Measurements from ENCODE around the gene RPS6KC1. TPM values are rescaled to one million over a fixed set of nuclear protein-coding genes. Genes with fewer than 3 reads are reported as not detected.

The RPS6KC1 gene
- polyA plus RNA-seq, 1 donor (not counting 4 experiments of a cell fraction or from before 2014, with no cell fraction given): 13.0 TPM

GRCh38 chr1:213075725-213076124 lies 24.7 kb downstream of the RPS6KC1 start:
- FAIRE-seq (no peak), DNase-seq (ENCODE audit: low read depth, low spot score) (no peak)
- no peaks in the 10 kb centered on the region for H3K27me3 ChIP-seq (ENCODE audit: control insufficient read depth, extremely low read depth, insufficient read depth, low read length)
- TF ChIP-seq EZH2 (IDR thresholded peaks at IDR 0.05; ENCODE audit: low read length): no peak
- no peak for TF ChIP-seq CTCF (optimal IDR thresholded peaks at IDR 0.05 in 1 of 3, IDR thresholded peaks at IDR 0.05 in 1 of 3, conservative IDR thresholded peaks at IDR 0.05 in 1 of 3; ENCODE audit: extremely low read depth in 1 of 3, insufficient read depth in 2 of 3, low read length in 3 of 3)
- no peak overlapping the region for H3K27ac ChIP-seq (ENCODE audit: control insufficient read depth, insufficient read depth, low read length)
- no peaks in the 10 kb centered on the region for H3K9me3 ChIP-seq (ENCODE audit: control insufficient read depth, low read depth, low read length)
- no peaks in the 10 kb centered on the region for H3K36me3 ChIP-seq (ENCODE audit: control insufficient read depth in 2 of 2, extremely low read depth in 1 of 2, insufficient read depth in 2 of 2, low read length in 2 of 2)
- dilution Hi-C loops (cut with MboI; ENCODE audit: extremely low pct_ligation_motif_present, low sequenced_read_pairs): no loop called here
- no peaks in the 10 kb centered on the region for H4K20me1 ChIP-seq (ENCODE audit: control insufficient read depth, extremely low read depth, insufficient read depth, low read length)
- H2AFZ ChIP-seq (ENCODE audit: control insufficient read depth, low read length): no peak overlapping the region
- no peaks in the 10 kb centered on the region for H3K4me1 ChIP-seq (ENCODE audit: control insufficient read depth, extremely low read depth, insufficient read depth, low read length)
- H3K79me2 ChIP-seq (ENCODE audit: control insufficient read depth, insufficient read depth, low read length): no peaks in the 10 kb centered on the region
- H3K9ac ChIP-seq (ENCODE audit: control insufficient read depth, extremely low read depth, insufficient read depth, low read length): no peak overlapping the region
- no peak overlapping the region for H3K4me3 ChIP-seq (ENCODE audit: control insufficient read depth in 2 of 3, extremely low read depth in 1 of 3, insufficient read depth in 2 of 3, low read depth in 1 of 3, low read length in 3 of 3)
- no peaks in the 10 kb centered on the region for H3K9me1 ChIP-seq (ENCODE audit: control insufficient read depth, extremely low read depth, insufficient read depth, low read length)
- H3K4me2 ChIP-seq (ENCODE audit: control insufficient read depth, extremely low read depth, insufficient read depth, low read depth, low read length): no peak overlapping the region

GRCh38 chr1:213082420-213083111 lies 31.5 kb downstream of the RPS6KC1 start:
- H3K36me3 ChIP-seq (ENCODE audit: control insufficient read depth in 2 of 2, extremely low read depth in 1 of 2, insufficient read depth in 2 of 2, low read length in 2 of 2): peaks cover 3 to 6% of the 10 kb centered on the region in 2 experiments
- no peak for TF ChIP-seq EZH2 (IDR thresholded peaks at IDR 0.05; ENCODE audit: low read length)
- TF ChIP-seq CTCF (optimal IDR thresholded peaks at IDR 0.05 in 1 of 3, IDR thresholded peaks at IDR 0.05 in 1 of 3, conservative IDR thresholded peaks at IDR 0.05 in 1 of 3; ENCODE audit: extremely low read depth in 1 of 3, insufficient read depth in 2 of 3, low read length in 3 of 3): no peak
- H3K4me3 ChIP-seq (ENCODE audit: control insufficient read depth in 2 of 3, extremely low read depth in 1 of 3, insufficient read depth in 2 of 3, low read depth in 1 of 3, low read length in 3 of 3): no peak overlapping the region
- no peaks in the 10 kb centered on the region for H3K9me1 ChIP-seq (ENCODE audit: control insufficient read depth, extremely low read depth, insufficient read depth, low read length)
- H3K9me3 ChIP-seq (ENCODE audit: control insufficient read depth, low read depth, low read length): no peaks in the 10 kb centered on the region
- H3K9ac ChIP-seq (ENCODE audit: control insufficient read depth, extremely low read depth, insufficient read depth, low read length): no peak overlapping the region
- H3K27ac ChIP-seq (ENCODE audit: control insufficient read depth, insufficient read depth, low read length): no peak overlapping the region
- H4K20me1 ChIP-seq (ENCODE audit: control insufficient read depth, extremely low read depth, insufficient read depth, low read length): no peaks in the 10 kb centered on the region
- H3K4me1 ChIP-seq (ENCODE audit: control insufficient read depth, extremely low read depth, insufficient read depth, low read length): peaks cover 6% of the 10 kb centered on the region
- H3K4me2 ChIP-seq (ENCODE audit: control insufficient read depth, extremely low read depth, insufficient read depth, low read depth, low read length): no peak overlapping the region
- H3K79me2 ChIP-seq (ENCODE audit: control insufficient read depth, insufficient read depth, low read length): no peaks in the 10 kb centered on the region
- dilution Hi-C loops (cut with MboI; ENCODE audit: extremely low pct_ligation_motif_present, low sequenced_read_pairs): no loop called here
- FAIRE-seq (no peak), DNase-seq (ENCODE audit: low read depth, low spot score) (no peak)
- no peaks in the 10 kb centered on the region for H3K27me3 ChIP-seq (ENCODE audit: control insufficient read depth, extremely low read depth, insufficient read depth, low read length)
- no peak overlapping the region for H2AFZ ChIP-seq (ENCODE audit: control insufficient read depth, low read length)

All from keratinocyte (primary cell).